Caki2 (cell line): Measurements from ENCODE around the gene GZMM. TPM values are rescaled to one million over a fixed set of nuclear protein-coding genes. Genes with fewer than 3 reads are reported as not detected.

ENCODE experiments used
- DNase-seq: peaks from one replicate; pipeline ENCODE4 v3.0.0-alpha.2; 2015; ENCODE audit warnings: low read depth
- in situ Hi-C: cut with HindIII; loops from 2 replicates; pipeline ENCODE4 v1.10.0; 2016; ENCODE audit warnings: low sequenced_read_pairs, low pct_unique_long_range_greater_than_20kb, mixed read lengths
- total RNA-seq: library from RNA; depleted of rRNA; stranded (reverse); fragments of >200 nt; shearing (Covaris generic); gene quantifications from 2 replicates; pipeline ENCODE4 v1.2.3, GENCODE V29; 2014; ENCODE audit warnings: low replicate concordance

The GZMM gene
- total RNA-seq, 1 experiment from 2014 or later = not detected

DNA sequence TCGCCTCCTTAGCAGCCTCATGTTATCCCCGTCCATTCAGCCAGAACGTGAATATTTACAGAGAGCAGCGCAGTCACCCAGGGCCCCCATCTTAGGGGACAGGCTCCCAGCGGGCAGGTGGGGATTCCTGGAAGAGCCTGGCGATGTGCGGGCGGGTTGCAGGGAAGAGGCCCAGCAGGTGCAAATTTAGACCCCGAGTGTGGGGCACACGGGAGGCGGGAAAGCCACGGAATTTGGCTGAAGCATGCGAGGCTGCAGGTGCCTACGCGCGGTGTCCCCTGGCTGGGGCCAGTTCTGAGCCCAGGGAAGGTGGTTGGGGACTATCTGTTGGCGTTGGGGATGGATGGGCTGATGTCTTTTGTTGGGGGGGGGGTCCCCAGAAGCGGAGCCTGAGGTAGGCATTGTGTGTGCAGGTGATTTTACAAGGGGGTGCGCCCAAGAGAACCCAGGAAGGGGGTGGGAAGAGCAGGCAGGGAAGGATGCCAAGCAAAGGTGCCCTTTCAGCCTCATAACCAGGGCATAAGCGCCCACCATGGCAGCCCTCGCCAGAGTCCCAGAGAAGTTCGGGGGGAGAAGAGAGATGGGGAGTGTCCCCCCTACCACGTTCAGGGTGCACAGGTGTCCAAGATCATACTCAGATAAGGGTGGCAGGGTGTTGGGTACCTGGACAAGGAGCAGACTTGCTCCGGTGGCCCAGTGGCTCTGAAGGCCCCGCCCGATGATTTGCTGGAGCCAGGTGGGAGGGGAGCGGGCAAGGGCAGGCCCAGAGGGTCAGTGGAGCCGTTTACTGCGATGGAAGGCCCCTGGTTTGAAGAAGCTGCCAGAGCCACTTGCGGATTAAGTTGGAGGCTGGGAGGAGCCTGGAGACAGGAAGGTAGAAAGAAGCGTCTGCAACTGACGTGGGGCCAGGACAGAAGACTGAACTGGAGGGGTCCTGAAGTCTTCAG, 35.4 kb upstream of the GZMM start:
- no peak for DNase-seq
- in situ Hi-C loops = no loop called here

- in situ Hi-C loops = no loop called here
Observed at GRCh38 chr19:510606-511100, 33.2 kb upstream of the GZMM start.

GRCh38 chr19:511101-511851, 32.6 kb upstream of the GZMM start:
- DNase-seq = no peak
- in situ Hi-C loops = no loop called here

More at GRCh38 chr19:510606-511100, 33.2 kb upstream of the GZMM start:
- peak; percentile 50 for DNase-seq

DNA sequence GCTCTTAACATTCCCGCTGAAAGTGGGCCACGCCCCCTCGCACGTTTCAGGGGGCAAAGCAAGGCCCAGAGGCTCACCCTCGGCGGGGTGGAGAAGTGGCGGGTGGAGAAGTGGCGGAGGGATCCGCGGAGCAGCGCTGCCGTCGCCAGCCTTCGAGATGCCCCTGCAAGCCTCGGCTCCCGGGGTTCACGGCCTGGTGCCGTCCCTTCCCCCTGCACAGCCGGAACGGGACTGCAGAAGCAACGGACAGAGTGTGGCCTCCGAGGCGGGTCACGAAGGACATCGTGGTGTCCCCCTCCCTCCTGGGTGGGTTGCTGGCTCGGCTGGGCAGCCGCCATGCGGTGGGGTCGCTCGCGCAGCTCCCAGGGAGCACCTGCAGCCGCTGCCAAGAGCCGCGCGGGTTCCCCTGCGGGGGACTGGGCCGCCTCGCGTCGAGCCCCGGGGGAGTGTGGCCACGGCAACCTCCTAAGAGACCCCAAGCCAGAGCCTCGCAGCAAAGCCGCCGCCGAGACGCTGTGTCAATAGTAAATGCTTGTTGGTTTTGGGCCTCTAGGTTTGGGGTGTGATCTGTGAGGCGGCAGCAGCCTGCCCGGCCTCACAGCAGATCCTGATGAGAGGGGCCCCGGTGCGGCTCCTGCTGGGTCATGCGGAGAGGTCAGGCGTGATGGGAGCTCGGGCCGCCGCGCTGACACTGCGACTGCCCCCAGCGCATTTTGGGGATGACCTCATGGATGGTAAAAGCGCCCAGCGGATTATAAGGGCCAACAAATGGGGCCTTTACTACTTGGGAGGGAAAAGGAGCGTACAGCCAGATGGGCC, 31.1 kb upstream of the GZMM start:
- DNase-seq = no peak
- in situ Hi-C loops = no loop called here

DNA sequence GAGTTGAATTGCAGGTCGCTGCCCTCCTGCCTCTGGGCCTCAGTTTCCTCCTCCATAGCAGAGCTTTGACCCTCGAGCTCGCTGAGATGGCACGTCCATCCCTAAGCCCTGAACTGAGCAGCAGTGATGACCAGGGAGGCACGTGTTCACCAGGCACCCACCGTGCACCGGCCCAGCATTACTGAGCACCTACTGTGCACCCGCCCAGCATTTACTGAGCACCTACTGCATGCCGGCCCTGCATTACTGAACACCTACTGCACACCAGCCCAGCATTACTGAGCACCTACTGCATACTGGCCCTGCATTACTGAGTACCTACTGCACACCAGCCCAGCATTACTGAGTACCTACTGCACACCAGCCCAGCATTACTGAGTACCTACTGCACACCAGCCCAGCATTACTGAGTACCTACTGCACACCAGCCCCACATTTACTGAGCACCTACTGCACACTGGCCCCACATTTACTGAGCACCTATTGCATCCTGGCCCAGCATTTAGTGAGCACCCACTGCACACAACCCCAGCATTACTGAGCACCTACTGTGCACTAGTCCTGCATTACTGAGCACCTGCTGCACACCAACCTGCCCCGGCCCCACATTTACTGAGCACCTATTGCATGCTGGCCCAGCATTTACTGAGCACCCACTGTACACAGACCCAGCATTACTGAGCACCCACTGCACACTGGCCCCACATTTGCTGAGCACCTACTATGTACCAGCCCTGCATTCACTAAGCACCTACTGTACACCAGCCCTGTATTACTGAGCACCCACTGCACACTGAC, 30.3 kb upstream of the GZMM start:
- in situ Hi-C loops = no loop called here
- no peak for DNase-seq

DNA sequence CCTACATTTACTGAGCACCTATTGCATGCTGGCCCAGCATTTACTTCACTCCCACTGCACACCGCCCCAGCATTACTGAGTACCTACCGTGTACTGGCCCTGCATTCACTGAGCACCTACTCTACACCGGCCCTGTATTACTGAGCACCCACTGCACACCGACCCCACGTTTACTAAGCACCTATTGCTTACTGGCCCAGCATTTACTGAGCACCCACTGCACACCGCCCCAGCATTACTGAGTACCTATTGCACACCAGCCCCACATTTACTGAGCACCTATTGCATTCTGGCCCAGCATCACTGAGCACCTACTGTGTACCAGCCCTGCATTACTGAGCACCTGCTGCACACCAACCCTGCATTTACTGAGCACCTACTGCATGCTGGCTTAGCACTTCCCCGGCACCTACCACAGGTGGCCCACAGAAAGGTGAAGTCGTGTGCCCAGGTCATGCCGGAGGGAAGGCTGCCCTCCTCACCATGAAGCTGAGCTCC, 29.6 kb upstream of the GZMM start:
- no peak for DNase-seq
- in situ Hi-C loops = no loop called here

- in situ Hi-C loops = no loop called here
- no peak for DNase-seq
Observed at GRCh38 chr19:517721-518597, 25.9 kb upstream of the GZMM start.

DNA sequence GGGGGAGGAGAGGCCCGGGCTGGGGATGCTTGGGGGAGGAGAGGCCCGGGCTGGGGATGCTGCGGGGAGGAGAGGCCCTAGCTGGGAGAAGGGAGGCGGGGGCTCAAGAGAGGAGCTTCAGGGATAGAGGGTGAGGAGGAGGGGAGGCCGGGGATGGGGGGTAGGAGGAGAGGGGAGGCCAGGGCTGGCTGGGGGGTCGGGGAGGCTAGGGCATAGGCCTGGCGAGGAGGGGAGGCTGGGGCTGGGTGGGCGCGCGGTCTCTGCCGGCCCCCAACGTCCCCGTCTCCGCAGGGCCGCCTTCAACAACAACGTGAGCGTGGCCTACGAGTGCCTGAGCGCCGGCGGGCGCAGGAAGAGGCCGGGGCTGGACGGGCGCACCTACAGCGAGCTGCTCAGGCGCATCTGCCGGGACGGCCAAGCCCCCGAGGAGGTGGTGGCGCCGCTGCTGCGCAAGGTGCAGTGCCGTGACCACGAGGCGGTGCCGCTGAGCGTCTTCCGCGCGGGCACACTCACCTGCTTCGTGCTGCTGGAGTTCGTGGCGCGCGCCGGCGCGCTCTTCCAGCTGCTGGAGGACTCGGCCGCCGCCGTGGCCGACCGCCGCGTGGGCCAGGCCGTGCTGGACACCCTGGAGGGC, 25.1 kb upstream of the GZMM start:
- in situ Hi-C loops = no loop called here
- no peak for DNase-seq

- in situ Hi-C loops = no loop called here
- no peak for DNase-seq
Observed at GRCh38 chr19:519449-519865, 24.4 kb upstream of the GZMM start.

DNA sequence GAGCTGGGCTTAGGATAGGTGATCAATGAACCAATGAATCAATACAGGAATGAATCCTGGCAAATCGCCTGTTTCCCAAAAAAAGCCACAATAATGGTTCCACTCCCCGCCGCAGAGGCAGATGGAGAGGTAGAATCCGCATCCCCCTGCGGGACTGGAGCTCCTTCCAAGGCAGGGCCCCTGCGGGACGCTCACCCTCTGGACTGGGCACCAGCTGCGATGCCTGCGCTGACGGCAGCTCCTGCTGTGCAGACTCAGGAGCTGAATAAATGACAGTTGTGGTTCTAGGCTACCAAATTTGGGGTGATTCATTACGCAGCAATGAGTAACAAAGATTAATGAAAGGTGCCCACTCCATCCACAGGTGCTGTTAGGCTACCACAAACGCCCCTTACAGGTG, 21.1 kb upstream of the GZMM start:
- DNase-seq = no peak
- in situ Hi-C loops = no loop called here

DNA sequence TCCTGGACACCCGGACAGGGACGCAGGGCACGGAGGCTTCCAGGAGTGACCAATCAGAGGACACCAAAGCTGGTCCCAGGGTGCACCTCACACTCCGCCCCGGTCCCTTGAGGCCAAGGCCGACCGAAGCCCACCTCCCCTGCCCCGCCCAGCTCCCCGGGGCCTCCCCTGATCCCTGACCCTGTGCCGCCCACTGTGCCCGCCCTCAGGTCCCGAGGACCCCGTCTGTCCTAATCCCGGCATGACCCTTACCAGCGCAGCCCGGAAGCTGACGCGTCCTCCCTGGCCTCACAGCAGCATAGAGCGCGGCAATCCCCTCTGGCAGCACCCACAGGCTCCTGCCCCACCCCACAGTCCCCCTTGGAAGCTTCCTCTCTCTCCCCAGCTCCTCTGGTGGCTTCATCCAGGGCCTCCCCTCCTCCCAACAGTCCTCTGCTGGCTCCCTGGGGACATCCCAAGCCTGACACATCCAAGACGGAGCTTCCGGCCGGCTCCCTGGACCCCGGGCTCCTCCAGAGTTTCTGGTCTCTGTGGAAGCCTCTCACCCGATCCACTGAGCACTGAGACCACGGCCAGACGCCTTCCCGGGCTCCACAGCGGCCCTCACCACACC, 19.7 kb upstream of the GZMM start:
- DNase-seq = no peak
- in situ Hi-C loops = no loop called here

DNA sequence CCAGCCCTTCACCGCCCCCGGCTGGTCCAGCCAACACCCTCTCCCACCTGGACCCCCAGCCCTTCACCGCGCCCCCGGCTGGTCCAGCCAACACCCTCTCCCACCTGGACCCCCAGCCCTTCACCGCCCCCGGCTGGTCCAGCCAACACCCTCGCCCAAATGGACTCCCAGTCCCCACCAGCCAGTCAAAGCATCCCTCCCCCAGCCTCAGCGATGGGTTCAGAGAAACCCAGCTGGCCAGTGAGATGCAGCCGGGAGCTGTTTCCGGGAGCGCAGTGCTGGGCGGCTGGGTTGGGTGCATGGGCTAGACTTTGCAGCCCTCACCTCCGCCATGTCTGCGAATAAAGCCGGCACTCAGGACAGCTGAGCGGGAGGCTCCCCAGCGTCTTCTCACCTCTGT, 18.8 kb upstream of the GZMM start:
- in situ Hi-C loops = no loop called here
- no peak for DNase-seq

DNA sequence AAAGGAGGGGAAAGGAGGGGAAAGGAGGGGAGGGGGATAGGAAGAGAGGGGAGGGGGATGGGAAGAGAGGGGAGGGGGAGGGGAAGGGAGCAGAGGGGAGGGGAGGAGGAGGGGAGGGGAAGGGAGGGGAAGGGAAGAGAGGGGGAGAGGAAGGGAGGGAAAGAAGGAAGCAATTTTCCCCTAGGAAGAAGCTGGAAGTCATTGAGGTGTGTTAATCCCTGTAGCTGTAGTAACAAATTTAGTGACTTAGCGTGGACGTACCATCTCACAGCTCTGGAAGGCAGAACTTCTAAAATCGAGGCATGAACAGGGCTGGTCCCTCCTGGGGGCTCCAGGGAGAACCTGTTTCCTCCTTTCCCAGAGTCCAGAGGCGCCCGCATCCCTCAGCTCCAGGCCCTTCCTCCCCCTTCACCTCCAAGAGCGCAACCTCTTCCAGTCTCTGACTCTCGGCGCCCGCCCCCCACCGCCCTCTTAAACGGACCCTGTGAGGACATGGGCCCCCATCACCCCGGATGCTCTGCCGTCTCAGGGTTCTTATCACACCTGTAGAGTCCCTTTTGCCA, 17.9 kb upstream of the GZMM start:
- in situ Hi-C loops = no loop called here

DNA sequence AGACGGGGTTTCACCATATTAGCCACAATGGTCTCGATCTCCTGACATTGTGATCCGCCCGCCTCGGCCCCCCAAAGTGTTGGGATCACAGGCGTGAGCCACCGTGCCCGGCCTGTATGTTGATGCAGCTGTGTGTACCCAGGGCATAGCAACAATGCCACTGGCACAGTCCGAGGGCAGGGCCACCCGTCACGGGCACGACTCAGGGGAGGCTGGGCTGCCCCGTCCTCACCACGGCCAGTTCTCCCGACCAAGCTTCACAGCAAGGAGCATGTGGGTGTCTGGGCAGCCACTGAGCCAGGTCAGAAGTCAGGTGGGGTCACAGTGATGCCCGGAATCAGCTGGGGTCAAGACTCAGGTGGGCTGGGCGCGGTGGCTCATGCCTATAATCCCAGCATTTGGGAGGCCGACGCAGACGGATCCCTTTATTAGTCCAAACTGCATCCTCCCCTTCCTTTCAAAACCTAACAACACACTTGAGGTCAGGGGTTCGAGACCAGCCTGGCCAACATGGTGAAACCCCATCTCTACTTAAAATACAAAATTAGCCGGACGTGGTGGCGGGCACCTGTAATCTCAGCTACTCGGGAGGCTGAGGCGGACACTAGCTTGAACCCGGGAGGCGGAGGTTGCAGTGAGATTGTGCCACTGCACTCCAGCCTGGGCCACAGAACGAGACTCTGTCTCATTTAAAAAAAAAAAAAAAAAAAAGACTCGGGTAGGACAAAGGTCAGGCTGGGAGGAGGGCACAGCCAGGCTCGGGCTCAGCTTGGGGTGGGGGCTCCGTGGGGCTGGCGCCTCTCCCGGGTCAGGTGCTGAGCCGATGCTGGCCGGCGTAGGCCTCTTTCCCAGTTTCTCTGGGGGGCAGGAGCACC, 13.5 kb upstream of the GZMM start:
- in situ Hi-C loops = no loop called here
- DNase-seq = no peak

More for the DNA sequence above, 17.9 kb upstream of the GZMM start:
- DNase-seq = no peak
